A549 (cell line): ENCODE results near the gene HTT-AS.

Source experiments
- EHMT2 ChIP-seq: fragments of 200-600 bp; sonication (generic); IDR thresholded peaks from 2 replicates; pipeline ENCODE4 v1.6.1; 2016; ENCODE audit warnings: antibody characterized with exemption, low read depth, mild to moderate bottlenecking, moderate library complexity
- ESRRA ChIP-seq: fragments of 150-350 bp; IDR thresholded peaks from 2 replicates; pipeline ENCODE4 v1.6.1; 2014; ENCODE audit warnings: mild to moderate bottlenecking, low read length, borderline replicate concordance
- TF ChIP-seq, protein P1 (sequence below): fragments of >200 bp; sonication (Bioruptor Twin); formaldehyde crosslinking; IDR thresholded peaks from 3 replicates; pipeline ENCODE4 v1.5.1; 2016

GRCh38 chr4:3079694-3080123, 5.4 kb upstream of the HTT-AS start:
- TF ChIP-seq ESRRA (no peak), EHMT2 (no peak)
- TF ChIP-seq, protein P1, sequence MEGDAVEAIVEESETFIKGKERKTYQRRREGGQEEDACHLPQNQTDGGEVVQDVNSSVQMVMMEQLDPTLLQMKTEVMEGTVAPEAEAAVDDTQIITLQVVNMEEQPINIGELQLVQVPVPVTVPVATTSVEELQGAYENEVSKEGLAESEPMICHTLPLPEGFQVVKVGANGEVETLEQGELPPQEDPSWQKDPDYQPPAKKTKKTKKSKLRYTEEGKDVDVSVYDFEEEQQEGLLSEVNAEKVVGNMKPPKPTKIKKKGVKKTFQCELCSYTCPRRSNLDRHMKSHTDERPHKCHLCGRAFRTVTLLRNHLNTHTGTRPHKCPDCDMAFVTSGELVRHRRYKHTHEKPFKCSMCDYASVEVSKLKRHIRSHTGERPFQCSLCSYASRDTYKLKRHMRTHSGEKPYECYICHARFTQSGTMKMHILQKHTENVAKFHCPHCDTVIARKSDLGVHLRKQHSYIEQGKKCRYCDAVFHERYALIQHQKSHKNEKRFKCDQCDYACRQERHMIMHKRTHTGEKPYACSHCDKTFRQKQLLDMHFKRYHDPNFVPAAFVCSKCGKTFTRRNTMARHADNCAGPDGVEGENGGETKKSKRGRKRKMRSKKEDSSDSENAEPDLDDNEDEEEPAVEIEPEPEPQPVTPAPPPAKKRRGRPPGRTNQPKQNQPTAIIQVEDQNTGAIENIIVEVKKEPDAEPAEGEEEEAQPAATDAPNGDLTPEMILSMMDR, result no peak
